HL-60/S4 (cell line): ENCODE data around the gene FAM76B.
"Not testable (repeated sequence)": the region's sequence is repeated elsewhere in the genome, so short reads cannot be mapped to it uniquely, and the experiment has no call there.

Experiments used
- in situ Hi-C: fragments of 300-500 bp; cut with MboI; formaldehyde crosslinking; loops from 2 replicates; pipeline ENCODE4 v1.14.3; 2022; ENCODE audit warnings: low sequenced_read_pairs

Gene FAM76B

GRCh38 chr11:95789506-95790122 lies at the start of gene FAM76B:
Gene FAM76B, minus strand, starts transcription at chr11:95789782. Its CDS starts 304 bp downstream, at chr11:95789478.
- in situ Hi-C loops = no loop called here

GRCh38 chr11:95835768-95836488 lies 46.3 kb upstream of the FAM76B start:
- in situ Hi-C loops = loop anchor here (25.0 kb wide), 1 partner anchor 551 kb away; the partner anchor contains the start of genes CCDC82 and JRKL

GRCh38 chr11:95835351-95835750 lies 45.8 kb upstream of the FAM76B start:
- in situ Hi-C loops = loop anchor here (25.0 kb wide), 1 partner anchor 552 kb away; the partner anchor contains the start of genes CCDC82 and JRKL

GRCh38 chr11:95833378-95833777 lies 43.8 kb upstream of the FAM76B start:
- in situ Hi-C loops = loop anchor here (25.0 kb wide), 1 partner anchor 554 kb away; the partner anchor contains the start of genes CCDC82 and JRKL

GRCh38 chr11:95832763-95833162 lies 43.2 kb upstream of the FAM76B start:
- in situ Hi-C loops = loop anchor here (25.0 kb wide), 1 partner anchor 555 kb away; the partner anchor contains the start of genes CCDC82 and JRKL

- in situ Hi-C loops = loop anchor here (25.0 kb wide), 1 partner anchor 556 kb away; the partner anchor contains the start of genes CCDC82 and JRKL
These were observed 41.8 kb upstream of the FAM76B start for GRCh38 chr11:95831198-95831883.

- in situ Hi-C loops = loop anchor here (25.0 kb wide), 1 partner anchor 558 kb away; the partner anchor contains the start of genes CCDC82 and JRKL
These were observed 40.1 kb upstream of the FAM76B start for GRCh38 chr11:95829580-95830259.

GRCh38 chr11:95827696-95828095 lies 38.1 kb upstream of the FAM76B start:
- in situ Hi-C loops = loop anchor here (25.0 kb wide), 1 partner anchor 560 kb away; the partner anchor contains the start of genes CCDC82 and JRKL

GRCh38 chr11:95821640-95822039 lies 32.1 kb upstream of the FAM76B start:
- in situ Hi-C loops = no loop called here

- in situ Hi-C loops = no loop called here
These were observed 26.5 kb upstream of the FAM76B start for GRCh38 chr11:95816037-95816436.

GRCh38 chr11:95811052-95811451 lies 21.5 kb upstream of the FAM76B start:
- in situ Hi-C loops = not testable (repeated sequence)

- in situ Hi-C loops = not testable (repeated sequence)
These were observed 16.9 kb upstream of the FAM76B start for GRCh38 chr11:95806464-95806863.

GRCh38 chr11:95805869-95806268 lies 16.3 kb upstream of the FAM76B start:
- in situ Hi-C loops = no loop called here

GRCh38 chr11:95803973-95804372 lies 14.4 kb upstream of the FAM76B start:
- in situ Hi-C loops = no loop called here

- in situ Hi-C loops = no loop called here
These were observed 13.2 kb upstream of the FAM76B start for GRCh38 chr11:95802806-95803205.

GRCh38 chr11:95800438-95800837 lies 10.9 kb upstream of the FAM76B start:
- in situ Hi-C loops = no loop called here

GRCh38 chr11:95799546-95799945 lies 10.0 kb upstream of the FAM76B start:
- in situ Hi-C loops = no loop called here

- in situ Hi-C loops = no loop called here
These were observed 6.9 kb upstream of the FAM76B start for GRCh38 chr11:95796501-95796900.

GRCh38 chr11:95795627-95796295 lies 6.2 kb upstream of the FAM76B start:
- in situ Hi-C loops = no loop called here

GRCh38 chr11:95794086-95794485 lies 4.5 kb upstream of the FAM76B start:
- in situ Hi-C loops = no loop called here
